Measurements from ENCODE around the gene ADGRB2. TPM values are rescaled to one million over a fixed set of nuclear protein-coding genes. Genes with fewer than 3 reads are reported as not detected.

ADGRB2 gene
- total RNA-seq, 1 experiment from 2014 or later, result 34.8 TPM

GRCh38 chr1:31793586-31794285, 29.6 kb upstream of the ADGRB2 start:
- Histone ChIP-seq H3K36me3 (ENCODE audit: control insufficient read depth, insufficient read depth, low read length) (no peaks in the 10 kb centered on the region), H3K27ac (ENCODE audit: low read length) (no peak overlapping the region), H3K27me3 (ENCODE audit: control insufficient read depth, insufficient read depth, low read length) (no peaks in the 10 kb centered on the region), H3K4me3 (ENCODE audit: low read depth in 2 of 2, low read length in 2 of 2) (no peak overlapping the region), H3K4me1 (ENCODE audit: control insufficient read depth, insufficient read depth, low read length) (peaks cover 11% of the 10 kb centered on the region; the same call in 1 of the 2 replicates), H3K9me3 (ENCODE audit: control insufficient read depth, insufficient read depth, low read depth, low read length) (no peaks in the 10 kb centered on the region)
- ChIA-PET CTCF (no interaction called here), POLR2A (no interaction called here)
- BruUV-seq (replicated peaks), result no TSS peak
- in situ Hi-C loops (cut with HindIII; ENCODE audit: low pct_unique_long_range_greater_than_20kb, low sequenced_read_pairs), result no loop called here
- intact Hi-C loops (cut with micrococcal nuclease; ENCODE audit: unreplicated experiment), result no loop called here
- ATAC-seq (no peak), DNase-seq (ENCODE audit: low read depth, low spot score) (no peak)
- TF ChIP-seq CTCF (IDR thresholded peaks at IDR 0.05) (no peak), POLR2AphosphoS5 (IDR thresholded peaks at IDR 0.05; ENCODE audit: low read depth, low read length) (no peak)

DNA sequence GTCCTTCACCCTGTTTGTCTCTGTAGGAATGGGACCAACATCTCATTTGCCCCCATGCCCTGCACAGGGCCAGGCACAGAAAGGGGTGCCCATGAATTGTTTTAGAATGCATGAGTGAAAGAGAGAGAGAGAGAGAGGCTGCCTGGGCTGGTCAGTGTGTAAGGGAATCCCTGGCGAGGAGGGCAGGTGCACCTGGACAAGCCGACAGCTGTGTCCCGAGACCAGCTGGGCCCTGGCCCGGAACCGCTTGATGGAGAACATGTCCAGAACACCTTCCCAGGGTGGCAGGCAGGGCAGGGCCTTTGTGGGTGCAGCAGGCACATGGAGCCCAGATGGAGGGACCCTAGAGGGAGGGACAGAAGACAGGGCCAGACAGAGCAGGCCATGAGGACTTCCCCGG, 28.9 kb upstream of the ADGRB2 start:
- in situ Hi-C loops (cut with HindIII; ENCODE audit: low pct_unique_long_range_greater_than_20kb, low sequenced_read_pairs) (no loop called here), intact Hi-C loops (cut with micrococcal nuclease; ENCODE audit: unreplicated experiment) (no loop called here)
- DNase-seq (ENCODE audit: low read depth, low spot score) (no peak), ATAC-seq (no peak)
- Histone ChIP-seq H3K27ac (ENCODE audit: low read length) (no peak overlapping the region), H3K4me1 (ENCODE audit: control insufficient read depth, insufficient read depth, low read length) (peaks cover 7% of the 10 kb centered on the region; the same call in 1 of the 2 replicates), H3K9me3 (ENCODE audit: control insufficient read depth, insufficient read depth, low read depth, low read length) (no peaks in the 10 kb centered on the region), H3K36me3 (ENCODE audit: control insufficient read depth, insufficient read depth, low read length) (no peaks in the 10 kb centered on the region), H3K4me3 (ENCODE audit: low read depth in 2 of 2, low read length in 2 of 2) (no peak overlapping the region), H3K27me3 (ENCODE audit: control insufficient read depth, insufficient read depth, low read length) (no peaks in the 10 kb centered on the region)
- TF ChIP-seq TCF7L2 (IDR thresholded peaks at IDR 0.05; ENCODE audit: low read depth, low read length) (no peak), SIN3A (IDR thresholded peaks at IDR 0.05; ENCODE audit: borderline replicate concordance, insufficient read depth, low read depth, low read length) (no peak), POLR2AphosphoS5 (IDR thresholded peaks at IDR 0.05; ENCODE audit: low read depth, low read length) (no peak), CTCF (IDR thresholded peaks at IDR 0.05) (no peak)
- TF ChIP-seq, protein P1, sequence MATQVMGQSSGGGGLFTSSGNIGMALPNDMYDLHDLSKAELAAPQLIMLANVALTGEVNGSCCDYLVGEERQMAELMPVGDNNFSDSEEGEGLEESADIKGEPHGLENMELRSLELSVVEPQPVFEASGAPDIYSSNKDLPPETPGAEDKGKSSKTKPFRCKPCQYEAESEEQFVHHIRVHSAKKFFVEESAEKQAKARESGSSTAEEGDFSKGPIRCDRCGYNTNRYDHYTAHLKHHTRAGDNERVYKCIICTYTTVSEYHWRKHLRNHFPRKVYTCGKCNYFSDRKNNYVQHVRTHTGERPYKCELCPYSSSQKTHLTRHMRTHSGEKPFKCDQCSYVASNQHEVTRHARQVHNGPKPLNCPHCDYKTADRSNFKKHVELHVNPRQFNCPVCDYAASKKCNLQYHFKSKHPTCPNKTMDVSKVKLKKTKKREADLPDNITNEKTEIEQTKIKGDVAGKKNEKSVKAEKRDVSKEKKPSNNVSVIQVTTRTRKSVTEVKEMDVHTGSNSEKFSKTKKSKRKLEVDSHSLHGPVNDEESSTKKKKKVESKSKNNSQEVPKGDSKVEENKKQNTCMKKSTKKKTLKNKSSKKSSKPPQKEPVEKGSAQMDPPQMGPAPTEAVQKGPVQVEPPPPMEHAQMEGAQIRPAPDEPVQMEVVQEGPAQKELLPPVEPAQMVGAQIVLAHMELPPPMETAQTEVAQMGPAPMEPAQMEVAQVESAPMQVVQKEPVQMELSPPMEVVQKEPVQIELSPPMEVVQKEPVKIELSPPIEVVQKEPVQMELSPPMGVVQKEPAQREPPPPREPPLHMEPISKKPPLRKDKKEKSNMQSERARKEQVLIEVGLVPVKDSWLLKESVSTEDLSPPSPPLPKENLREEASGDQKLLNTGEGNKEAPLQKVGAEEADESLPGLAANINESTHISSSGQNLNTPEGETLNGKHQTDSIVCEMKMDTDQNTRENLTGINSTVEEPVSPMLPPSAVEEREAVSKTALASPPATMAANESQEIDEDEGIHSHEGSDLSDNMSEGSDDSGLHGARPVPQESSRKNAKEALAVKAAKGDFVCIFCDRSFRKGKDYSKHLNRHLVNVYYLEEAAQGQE (IDR thresholded peaks at IDR 0.05; ENCODE audit: insufficient read depth in 1 of 2, low read depth in 2 of 2, low read length in 1 of 2), result no peak
- no TSS peak for BruUV-seq (replicated peaks)
- POLR2A ChIA-PET, result no interaction called here
- CTCF ChIA-PET, result interaction anchor here (1.6 kb wide), 1 partner anchor 171 kb away, joined by 4 read pairs; no protein-coding TSS in a partner anchor
